SK-N-SH (cell line): ENCODE data around the gene TLCD4.

ENCODE experiments used
- EP300 ChIP-seq, 2 experiments: IDR thresholded peaks; 2 replicates each; pipeline versions ENCODE4 v1.4.0 to v1.6.1; 2012; ENCODE audit warnings: borderline replicate concordance in 1 of 2, low read depth in 1 of 2, low read length in 1 of 2
- EZH2phosphoT487 ChIP-seq: fragments of 200-600 bp; sonication (generic); IDR thresholded peaks from 2 replicates; pipeline ENCODE4 v1.6.1; 2017; ENCODE audit warnings: low read depth, mixed run types, mild to moderate bottlenecking, antibody characterized with exemption, moderate library complexity, borderline replicate concordance
- GATA2 ChIP-seq: sonication (generic); formaldehyde crosslinking; IDR thresholded peaks from 2 replicates; pipeline ENCODE4 v1.5.0; 2020; ENCODE audit warnings: mild to moderate bottlenecking, missing genetic modification reagents
- NRF1 ChIP-seq: IDR thresholded peaks from 2 replicates; pipeline ENCODE4 v1.6.1; 2012; ENCODE audit warnings: low read depth, mild to moderate bottlenecking, low read length
- POLR2AphosphoS5 ChIP-seq: IDR thresholded peaks from 2 replicates; pipeline ENCODE4 v1.6.1; 2012; ENCODE audit warnings: low read depth, low read length
- RAD21 ChIP-seq: IDR thresholded peaks from 2 replicates; pipeline ENCODE4 v1.6.1; 2012; ENCODE audit warnings: mild to moderate bottlenecking, low read length
- RCOR1 ChIP-seq: fragments of 150-350 bp; IDR thresholded peaks from 2 replicates; pipeline ENCODE4 v1.6.1; 2017; ENCODE audit warnings: antibody characterized with exemption, low read length
- RFX5 ChIP-seq: IDR thresholded peaks from 2 replicates; pipeline ENCODE4 v1.6.1; 2012; ENCODE audit warnings: mild to moderate bottlenecking, improper control_type of control experiment, low read length
- SIN3A ChIP-seq: IDR thresholded peaks from 2 replicates; pipeline ENCODE4 v1.6.1; 2012; ENCODE audit warnings: low read depth, mild to moderate bottlenecking, low read length, moderate library complexity, borderline replicate concordance
- SMC3 ChIP-seq: IDR thresholded peaks from 2 replicates; pipeline ENCODE4 v1.6.1; 2012; ENCODE audit warnings: low read depth, low read length, improper control_type of control experiment
- TF ChIP-seq, protein P1 (sequence below): fragments of 200-600 bp; sonication (generic); IDR thresholded peaks from 2 replicates; pipeline ENCODE4 v1.6.1; 2017; ENCODE audit warnings: antibody characterized with exemption, mild to moderate bottlenecking, moderate library complexity
- TF ChIP-seq, protein P2 (sequence below): fragments of 150-350 bp; IDR thresholded peaks from 2 replicates; pipeline ENCODE4 v1.6.1; 2017; ENCODE audit warnings: antibody characterized with exemption, low read length, low read depth, borderline replicate concordance

DNA sequence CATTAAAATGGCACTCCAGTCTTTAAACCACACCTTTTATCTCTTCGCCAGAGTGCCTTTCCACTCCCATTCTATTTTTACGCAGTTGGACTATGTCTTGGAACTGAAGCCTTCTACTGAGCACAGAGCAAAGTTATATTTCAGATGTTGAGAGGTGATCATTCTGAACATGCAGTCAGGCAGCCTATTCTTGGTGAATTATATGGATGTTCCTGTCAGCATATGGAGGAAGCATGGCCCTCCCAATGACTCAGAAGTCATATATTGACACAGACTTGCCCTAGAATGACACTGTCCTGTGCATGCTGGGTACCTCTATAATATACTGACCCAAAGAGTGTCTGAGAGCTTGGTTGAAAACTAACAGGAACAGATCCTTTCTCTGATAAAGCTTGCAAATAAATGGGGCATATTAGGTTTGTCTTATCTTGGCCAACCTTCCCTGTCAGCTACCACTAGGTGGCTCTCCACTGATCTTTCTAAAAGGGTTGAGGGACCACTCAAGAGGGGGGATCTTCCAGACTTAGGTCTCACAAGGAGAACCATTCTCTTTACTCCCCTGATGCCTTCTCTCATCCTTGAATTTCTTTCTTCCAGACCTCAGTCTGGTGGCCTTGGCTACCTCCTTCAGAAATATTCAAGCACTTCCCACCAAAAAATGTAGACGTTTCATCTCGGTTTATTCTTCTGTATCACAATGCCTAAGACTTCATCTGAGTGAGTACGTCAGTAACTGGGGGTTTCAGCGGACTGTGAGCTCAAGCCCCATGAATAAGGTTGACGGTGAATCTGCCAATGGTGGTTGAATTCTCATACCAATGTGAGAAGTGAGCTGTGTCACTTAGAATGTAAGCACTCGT is 32.6 kb upstream of the TLCD4 start:
- no peak for TF ChIP-seq NRF1
- peak; percentile 28; the same call in 1 of the 2 replicates for TF ChIP-seq SMC3
- TF ChIP-seq RCOR1 = no peak
- no peak for TF ChIP-seq EZH2phosphoT487
- no peak for TF ChIP-seq EP300 (IDR thresholded peaks at IDR 0.05; ENCODE audit: borderline replicate concordance in 1 of 2, low read depth in 1 of 2, low read length in 1 of 2)
- TF ChIP-seq RFX5 = no peak
- no peak for TF ChIP-seq SIN3A
- no peak for TF ChIP-seq GATA2
- TF ChIP-seq, protein P1, sequence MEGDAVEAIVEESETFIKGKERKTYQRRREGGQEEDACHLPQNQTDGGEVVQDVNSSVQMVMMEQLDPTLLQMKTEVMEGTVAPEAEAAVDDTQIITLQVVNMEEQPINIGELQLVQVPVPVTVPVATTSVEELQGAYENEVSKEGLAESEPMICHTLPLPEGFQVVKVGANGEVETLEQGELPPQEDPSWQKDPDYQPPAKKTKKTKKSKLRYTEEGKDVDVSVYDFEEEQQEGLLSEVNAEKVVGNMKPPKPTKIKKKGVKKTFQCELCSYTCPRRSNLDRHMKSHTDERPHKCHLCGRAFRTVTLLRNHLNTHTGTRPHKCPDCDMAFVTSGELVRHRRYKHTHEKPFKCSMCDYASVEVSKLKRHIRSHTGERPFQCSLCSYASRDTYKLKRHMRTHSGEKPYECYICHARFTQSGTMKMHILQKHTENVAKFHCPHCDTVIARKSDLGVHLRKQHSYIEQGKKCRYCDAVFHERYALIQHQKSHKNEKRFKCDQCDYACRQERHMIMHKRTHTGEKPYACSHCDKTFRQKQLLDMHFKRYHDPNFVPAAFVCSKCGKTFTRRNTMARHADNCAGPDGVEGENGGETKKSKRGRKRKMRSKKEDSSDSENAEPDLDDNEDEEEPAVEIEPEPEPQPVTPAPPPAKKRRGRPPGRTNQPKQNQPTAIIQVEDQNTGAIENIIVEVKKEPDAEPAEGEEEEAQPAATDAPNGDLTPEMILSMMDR = peak; percentile 68
- TF ChIP-seq RAD21 = peak; percentile 53
- TF ChIP-seq POLR2AphosphoS5 = no peak
- TF ChIP-seq, protein P2, sequence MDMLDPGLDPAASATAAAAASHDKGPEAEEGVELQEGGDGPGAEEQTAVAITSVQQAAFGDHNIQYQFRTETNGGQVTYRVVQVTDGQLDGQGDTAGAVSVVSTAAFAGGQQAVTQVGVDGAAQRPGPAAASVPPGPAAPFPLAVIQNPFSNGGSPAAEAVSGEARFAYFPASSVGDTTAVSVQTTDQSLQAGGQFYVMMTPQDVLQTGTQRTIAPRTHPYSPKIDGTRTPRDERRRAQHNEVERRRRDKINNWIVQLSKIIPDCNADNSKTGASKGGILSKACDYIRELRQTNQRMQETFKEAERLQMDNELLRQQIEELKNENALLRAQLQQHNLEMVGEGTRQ = no peak
